ENCODE results near the gene KCNJ4.

KCNJ4 gene

DNA sequence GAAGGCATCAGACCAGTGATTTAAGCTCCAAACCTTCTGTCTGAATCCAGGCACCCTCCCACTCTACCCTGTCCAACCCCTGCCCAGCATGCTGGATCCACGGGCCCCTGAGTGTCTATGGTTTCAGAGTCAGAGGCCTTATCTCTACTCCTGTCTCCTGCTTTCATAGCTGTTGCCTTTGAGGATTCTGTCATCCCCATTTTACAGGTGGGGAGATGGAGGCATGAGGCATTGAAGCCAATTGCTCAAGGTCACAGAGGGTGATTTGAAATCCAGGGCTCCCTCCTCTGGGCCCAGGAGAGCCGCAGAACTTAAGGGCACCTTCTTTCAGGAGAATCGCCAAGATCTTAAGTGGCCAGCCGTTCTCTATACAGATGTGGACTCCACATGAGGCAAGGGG is 3.1 kb downstream of the KCNJ4 start:
- DNase-seq: no peak

DNA sequence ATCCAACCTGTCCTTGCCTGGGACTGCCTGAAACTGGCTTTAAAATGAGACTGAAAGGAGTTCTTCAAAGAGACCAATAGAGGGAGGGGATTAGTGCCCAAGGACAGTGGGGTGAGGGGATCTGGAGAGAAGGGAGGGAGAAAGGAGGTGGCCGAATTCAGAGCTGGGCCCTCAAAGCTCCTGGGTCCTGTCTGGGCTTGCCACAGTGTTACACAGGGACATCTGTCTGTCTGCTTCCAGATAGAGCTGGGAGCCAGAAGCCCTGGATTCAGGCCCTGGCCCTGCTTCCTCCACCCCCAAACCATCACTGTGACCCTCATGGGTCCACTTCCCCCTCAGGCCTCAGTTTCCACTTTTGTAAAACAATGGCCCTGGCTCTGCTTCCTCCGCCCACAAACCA is 3.6 kb downstream of the KCNJ4 start:
- no peak for DNase-seq

DNA sequence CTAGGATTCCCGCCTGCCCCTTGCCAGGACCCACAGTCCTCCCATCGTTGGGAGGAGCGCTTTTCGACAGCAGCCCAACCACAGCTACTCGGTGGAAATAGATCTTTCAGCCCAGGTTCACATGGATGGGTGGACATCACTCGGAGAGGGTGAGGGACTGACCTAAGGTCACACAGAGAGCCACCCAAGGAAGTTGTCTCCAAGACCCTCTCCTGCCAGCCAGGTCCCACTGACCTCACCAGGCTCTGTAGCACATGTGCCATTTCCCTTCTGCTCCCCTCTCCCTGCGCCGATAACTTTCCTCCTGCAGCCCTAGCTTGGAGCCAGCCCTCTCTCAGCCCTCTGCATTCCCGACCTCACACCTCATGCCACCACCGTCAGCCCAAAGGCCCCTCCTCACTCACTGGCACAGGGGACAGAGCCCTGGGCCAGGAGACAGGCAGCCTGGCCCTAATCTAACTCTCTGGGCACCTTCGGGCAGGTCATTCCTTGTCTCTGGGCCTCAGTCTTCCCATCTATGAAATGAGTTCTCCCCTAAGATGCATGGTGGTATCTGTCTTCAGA is 4.7 kb downstream of the KCNJ4 start:
- no peak for DNase-seq

DNA sequence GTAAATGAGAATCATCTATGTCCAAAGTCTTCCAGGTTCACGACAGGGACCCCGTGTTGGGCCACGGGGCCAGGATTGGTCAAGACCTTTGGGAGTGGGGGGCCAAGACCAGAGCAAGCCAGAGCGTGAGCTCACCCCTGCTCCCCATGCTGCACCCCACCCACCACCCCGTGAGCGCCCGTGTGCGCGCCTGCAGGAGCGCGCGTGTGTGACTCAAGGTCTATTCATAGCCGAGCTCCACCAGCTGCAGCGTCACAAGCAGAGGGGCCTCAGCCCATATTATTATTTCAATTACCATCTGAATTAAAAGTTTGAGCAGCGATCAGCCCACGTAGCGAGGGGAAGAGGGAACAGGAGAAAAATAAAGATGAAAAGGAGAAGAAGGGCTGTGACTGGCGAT is 5.2 kb downstream of the KCNJ4 start:
- no peak for DNase-seq

DNA sequence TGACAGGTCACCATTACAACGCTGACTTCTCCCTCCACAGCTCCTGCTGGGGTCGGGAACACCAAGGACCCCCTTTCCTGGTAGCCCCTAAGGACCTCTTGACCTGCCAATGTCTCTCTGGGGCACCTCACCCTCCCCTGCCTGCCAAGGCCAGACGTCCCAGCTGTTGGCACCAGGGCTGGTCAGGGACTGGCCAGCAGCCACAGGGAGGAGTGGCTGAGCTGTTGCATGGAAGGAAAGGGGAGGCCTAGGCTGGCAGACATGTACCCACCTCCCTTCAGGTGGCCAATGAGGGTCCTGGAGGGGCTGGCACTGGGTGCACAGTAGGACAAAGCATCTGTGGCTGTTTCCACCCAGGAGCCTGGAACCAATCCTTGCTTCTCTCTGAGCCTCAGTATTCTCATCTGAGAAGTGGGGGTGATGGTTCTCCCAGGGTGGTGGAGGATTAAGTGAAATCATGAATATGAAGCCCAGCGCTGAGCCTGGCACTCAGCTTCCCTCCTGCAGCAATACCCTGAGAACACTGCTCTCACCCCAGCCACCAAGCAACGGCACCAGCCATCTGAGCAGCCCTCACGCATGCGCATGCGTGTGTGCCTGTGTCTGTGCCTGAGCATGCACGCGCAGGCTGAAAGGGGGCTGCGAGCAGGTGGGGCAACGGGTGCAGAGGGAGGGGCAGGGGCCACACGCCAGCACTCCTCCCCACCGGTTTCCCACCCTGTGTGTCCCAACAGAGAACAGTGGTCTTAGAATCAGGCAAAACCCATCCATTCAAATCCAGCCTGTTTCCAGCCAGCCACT is 5.9 kb downstream of the KCNJ4 start:
- no peak for DNase-seq

DNA sequence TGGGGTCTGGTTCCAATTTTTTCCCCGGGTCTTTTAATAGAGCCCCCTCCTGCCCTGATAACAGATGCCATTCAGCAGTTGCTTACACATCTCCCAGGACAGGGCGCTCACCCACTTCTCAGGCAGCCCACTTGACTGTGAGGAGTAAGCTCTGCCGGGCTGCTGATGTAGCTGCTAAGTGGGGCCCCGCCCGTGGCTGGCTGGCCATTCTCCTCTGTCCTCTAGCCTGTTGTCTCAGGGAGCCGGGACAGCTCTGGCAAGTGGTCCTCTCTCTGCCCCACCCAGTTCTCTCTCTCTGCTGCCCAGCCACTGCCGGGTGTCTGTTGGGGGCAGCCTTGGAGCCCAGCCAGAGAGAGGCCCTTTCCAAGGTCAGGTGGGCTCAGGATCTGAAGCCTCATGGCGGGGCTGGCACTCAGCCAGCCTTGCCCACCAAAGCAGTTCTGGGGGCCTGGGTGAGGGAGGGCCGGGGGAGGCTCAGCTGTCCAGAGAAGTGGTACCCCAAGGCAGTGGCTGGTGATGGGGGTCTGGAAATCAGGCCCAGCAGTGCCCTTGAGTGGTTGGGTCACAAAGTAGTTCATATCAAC is 8.9 kb downstream of the KCNJ4 start:
- no peak for DNase-seq

DNA sequence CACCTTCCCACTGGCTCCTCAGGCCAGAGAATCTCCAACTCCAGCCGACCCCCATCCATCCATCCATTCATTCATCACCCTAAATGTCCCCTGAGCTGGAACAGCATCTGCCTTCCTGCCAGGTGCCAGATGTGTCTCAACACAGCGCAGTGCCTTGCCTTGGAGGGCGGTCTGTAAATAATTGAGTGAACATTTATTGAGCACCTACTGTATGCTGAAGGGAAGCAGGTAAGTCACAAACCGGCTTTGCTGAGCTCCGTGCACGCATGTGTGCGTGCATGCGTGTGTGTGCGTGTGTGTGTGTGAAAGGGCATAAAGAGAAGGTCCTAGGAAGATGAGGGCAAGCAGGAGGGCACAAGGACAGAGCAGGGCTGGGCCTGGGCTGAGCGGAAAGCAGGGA is 10.2 kb downstream of the KCNJ4 start:
- no peak for DNase-seq

DNA sequence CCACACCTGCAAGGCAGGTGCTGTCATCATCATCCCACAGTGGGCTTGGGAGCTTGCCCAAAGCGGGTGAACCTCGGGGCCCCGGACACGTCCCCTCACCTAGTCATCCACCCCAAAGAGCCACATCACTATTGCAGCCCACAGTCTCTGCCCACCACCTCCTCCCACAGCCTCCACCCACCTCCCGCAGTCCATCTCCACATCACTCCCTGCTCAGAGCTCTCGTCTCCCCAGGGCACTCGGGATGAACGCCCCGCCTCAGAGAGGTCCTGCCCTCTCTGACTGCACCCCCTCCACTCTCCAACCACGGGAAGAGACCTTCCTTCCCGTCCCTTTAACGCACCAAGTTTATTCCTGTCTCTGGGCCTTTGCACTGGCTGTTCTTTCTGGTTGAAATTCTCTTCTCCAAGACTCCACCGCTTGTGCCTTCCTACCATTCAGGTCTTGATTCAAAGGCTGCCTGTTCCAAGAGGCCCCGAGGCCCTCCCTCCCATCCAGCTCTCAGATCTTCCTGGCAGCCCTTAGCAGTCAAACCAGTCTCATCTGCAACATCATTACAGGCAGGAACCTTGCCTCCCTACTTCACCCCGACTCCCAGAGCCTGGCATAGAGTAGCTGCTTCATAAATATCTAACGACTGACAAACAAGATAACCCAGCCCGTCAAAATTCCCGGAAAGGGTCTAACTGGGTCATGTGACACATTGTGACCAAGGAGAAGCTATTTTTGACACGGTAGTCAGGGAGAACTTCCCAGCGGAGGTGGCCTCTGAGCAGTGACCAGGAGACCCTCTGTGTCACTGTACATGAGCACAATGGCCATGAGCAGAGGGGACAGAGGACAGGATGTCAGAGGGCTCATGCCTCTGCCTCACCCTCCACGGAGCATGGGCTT is 11.1 kb downstream of the KCNJ4 start:
- DNase-seq: no peak

DNA sequence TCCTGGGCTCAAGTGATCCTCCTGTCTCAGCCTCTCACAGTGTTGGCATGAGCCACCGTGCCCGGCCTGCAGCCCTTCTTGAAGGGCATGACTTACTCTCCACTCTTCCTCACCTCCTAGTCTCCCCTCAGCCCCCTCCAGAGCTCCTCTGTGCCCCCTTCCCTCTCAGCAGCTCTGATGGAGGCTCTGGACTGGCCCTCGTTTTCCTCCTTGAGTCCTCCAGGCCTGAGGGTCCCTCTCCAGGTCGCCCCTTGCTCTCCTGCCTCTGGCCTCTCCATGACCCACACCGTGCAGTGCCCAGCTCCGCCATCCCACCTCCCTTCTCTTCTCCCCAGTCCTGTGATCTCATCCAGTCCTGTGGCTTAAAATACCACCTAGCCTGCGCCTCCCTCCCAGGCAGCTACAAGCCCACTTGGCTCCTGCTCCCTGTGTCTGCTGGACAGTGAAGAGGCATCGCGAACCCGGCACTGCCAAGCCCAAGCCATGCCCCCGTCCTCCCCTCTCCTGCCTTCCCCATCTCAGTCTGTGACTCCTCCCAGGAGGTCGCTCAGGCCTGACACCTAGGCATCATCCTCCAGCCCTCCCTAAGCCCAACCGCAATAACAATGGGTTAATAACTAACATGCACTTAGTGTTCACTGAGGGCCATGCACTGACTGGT is 11.9 kb downstream of the KCNJ4 start:
- no peak for DNase-seq

DNA sequence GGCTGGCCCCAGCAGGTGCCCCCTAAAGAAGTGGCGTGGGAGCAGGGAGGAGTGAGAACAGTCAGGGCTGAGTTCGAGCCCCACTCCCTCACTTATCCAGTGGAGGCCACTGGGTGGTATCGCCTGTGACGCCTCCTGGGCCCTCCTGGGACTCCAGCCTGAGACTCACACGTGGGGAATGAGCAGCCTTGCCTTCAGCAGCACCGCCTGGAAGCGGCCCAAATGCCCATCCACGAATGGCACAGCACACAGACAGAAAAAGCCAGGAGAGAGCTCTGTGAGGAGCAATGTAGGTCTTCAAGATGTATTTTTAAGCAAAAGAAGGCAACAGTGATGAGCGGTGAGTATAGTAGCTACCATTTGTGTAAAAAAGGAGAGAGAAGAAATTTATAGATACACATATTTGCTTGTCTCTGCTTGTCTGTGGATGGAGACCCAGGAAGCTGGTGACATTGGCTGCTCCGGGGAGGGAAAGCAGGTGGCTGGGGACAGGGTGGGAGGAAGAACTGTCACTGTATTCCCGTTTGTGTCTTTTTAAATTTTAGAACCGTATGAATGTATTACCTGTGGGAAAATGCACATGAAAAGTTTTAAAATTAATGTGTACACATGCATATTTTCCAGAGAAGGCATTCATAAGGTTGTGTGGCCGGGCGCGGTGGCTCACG is 13.2 kb downstream of the KCNJ4 start:
- DNase-seq: no peak

DNA sequence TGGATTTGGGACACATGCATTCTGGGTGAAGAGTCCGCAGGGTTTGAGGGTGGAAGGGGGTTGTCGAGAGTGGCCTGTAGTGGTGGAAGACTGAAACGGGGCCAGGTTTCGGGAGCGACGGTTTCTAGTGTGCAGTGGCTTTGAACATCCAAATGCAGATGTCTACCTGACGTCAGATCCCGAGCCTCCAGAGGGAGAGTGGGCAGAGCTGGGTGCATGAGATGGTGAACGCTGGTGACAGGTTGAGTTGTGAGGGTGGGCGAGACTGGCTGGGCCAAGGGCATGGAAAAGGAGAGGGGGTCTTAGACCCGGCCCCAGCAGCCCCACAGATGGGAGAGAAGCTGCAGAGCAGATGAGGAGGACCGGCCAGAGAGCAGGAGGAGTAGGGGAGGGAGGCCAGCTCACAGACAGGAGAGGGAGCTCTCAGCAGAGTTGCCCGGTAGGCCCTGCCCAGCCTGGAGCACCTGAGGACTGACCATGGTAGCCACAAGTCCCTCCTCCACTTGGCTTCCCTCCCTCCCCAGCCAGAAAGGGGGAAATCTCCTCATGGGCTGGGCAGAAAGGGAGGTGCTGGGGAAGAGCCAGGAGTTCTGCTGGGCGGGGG is 14.2 kb downstream of the KCNJ4 start:
- DNase-seq: no peak

DNA sequence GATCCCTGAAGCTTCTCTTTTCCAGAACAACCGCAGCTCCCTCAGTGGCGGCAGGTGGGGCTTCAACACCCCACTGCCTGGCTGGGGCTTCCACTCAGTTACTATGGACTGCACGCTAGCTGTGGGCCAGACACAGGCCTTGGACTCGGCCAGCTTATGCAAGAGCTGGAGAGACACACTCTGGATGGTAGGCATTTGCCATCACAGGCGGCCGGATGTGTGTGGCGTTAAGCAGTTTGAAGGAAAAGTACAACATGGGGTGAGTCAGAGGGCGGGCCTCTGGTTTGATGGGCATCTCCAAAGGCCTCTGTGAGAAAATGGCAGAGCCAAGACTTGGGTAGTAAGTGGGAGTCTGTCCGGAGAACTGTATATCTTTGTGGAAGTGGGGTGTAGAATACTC is 17.6 kb downstream of the KCNJ4 start:
- DNase-seq: no peak

DNA sequence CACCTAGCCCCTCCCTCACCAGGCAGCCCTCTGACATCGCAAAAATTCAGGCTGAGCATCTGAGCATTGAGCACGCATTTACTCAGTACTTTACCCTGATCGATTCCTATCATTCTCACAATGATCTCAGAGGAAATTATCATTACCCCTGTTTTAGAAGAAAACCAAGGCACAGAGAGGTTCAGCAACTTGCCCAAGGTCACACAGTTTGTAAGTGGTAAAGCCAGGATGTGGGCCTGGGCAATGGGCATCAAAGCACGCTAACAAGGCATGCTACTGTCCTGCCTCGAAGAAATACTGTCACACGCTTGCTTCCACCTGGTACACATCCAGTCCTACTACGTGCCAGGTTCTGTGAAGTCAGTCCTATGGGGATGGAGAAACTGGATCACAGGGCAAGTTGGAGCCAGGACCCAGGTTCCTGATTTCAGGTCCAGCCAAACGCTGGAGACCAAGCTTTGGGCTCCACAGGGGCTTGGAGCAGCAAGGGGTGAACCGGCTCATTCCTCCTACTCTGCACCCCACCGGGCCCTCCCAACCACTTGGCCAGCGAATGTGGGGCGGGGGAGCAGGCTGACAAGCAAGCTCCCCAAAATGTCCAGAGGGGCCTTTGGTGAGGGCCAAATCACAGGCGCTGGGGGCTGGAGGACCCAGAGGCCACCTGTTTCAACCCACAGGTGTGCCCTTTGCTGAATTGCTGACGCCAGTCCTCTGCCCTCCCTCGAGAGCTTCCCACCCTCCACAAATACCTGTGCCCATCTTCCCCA is 18.2 kb downstream of the KCNJ4 start:
- no peak for DNase-seq

DNA sequence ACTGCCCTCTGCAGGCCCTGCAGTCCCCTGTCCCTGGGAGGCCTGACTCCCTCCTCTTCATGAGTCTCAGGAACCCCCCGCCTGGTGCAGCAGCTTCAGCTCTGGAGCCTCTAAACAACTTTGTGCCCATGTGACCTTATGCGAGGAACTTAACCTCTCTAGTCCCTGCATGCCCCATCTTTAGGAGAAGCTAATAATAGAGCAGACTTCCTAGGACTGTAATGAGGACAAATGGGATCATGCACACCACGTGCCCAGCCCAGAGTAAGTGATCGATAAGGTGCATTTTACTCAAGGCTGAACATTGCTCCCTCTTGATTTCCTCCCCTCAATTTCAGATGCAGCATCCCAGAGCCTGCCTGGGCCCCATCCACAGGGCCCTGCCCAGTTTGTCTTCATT is 19.0 kb downstream of the KCNJ4 start:
- DNase-seq: no peak

DNA sequence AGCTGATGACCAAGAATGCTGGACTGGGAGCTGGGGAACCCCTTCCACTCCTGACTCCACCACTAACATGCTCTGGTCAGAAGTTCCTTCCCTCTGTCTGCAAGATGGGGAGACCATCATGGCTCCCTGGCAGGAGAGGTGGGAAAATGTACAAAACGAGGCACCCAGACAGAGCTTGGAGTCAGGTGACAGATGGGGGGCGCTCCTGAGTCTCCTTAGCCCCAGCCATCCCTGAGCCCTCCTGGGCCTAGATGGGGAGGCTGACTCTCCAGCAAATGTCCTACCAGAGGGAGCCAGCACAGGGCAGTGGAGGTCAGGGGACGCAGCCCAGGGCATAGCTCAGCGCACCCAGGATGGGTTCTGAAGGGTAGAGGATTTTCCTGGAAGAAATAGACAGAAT is 20.0 kb downstream of the KCNJ4 start:
- no peak for DNase-seq

DNA sequence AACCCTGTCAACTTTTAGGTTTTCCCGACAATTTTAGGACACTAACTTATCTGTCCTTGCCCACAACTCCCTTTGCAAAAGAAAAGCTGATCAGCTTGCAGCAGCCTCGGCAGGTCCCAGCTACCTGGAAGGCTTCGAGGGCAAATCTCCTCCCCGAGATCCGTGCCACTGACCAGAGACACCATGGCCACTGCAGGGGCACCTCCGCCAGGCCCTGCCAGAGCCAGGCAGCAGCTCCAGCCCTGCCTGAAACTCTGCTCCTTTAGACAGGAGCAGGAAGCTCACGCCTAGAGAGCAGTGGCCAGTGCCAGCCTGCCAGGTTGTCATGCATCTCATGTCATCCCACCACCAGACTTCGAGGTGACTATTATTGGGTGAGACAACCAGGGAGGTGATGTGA is 21.1 kb downstream of the KCNJ4 start:
- DNase-seq: no peak

DNA sequence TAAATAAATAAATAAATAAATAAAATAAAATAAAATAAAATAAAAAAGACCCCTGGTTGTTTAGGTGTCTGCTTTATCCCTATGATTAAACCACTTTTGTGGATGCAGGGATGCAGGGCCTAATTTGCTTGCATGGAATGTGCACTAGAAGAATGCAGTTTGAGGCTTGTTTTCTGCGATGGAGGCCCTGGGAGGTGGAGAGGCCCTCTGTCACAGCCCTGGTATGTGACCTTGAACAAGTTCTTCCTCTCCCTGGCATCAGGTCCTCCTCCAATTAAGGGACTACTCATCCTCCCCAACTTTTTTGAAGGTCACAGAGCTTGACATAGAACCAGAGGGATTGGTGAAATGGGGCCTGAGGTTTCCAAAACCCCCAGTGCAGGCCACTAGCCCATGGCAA is 22.7 kb downstream of the KCNJ4 start:
- peak; percentile 29 for DNase-seq

DNA sequence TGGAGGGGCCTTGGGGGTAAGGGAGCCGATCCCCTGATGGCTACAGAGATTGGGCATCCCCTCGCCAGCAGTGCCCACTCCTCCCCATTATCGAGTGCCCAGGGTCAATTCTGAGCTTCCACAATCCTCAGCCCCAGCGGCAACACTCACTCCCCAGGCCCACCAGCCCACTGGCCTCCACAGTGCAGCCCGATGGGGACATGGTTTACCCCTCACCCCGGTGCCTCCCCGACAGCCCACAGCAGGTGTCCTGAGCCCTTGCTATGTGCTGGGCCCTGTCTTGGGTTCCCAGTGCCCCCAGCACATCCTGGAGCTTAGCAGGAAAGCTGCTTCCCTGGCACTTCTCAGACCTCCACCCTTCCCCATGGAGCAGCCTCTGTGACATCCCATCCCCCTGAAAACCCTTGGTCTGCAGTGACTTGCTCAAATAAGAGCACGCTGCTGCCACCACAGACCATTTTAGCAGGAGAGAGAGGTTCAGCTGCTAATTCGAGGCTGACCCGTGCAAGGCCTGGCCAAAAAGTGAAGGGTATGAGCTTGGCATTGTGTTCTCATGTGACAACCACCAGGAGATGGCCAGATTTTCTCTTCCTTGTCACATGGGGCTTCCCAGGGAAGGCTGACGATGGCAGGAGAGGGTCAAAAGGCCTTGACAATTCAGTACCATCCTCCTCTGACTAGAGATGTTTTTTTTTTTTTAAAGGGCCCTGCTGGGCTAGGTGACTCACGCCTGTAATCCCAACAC is 23.6 kb downstream of the KCNJ4 start:
- no peak for DNase-seq

DNA sequence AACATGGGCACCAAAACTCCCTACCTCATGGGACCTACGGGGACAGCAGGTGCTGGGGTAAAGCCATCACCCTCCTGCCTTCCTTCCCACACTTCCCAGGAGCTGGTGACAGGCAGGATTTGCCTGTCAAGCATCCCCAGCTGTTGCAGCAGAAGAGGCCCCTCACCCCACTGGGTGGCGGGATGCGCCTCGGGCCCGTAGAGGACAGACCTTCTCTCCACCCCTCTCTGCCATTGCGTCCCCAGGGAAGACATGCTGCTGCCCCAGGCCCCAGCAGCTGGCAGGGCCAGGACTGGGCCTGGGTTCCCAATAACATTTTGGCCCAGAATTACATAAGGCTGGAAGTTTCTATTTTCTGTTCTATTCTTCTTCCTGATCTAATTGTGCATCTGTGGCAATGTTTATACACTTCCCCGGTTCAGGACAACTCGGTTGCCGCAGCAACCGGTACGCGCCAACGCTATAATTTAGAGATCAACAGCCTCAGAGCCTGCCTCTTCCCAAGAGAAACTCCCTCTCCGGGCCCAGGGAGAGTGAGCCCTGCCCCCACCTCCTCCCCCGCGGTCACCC is 25.4 kb downstream of the KCNJ4 start:
- DNase-seq: no peak

DNA sequence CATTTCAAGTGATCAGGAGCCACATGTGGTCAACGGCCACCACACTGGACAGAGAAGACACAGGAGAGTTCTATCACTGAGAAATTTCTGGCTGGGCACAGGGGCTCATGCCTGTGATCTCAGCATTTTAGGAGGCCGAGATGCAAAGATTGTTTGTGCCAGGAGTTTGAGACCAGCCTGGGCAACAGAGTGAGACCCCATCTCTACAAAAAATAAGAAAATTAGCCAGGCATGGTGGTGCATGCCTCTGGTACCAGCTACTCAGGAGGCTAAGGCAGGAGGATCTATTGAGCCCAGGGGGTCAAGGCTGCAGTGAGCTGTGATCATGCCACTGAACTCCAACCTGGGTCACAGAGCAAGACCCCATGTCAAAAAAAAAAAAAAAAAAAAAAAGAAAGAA is 26.3 kb downstream of the KCNJ4 start:
- DNase-seq: no peak

All from fibroblast of skin of right biceps (primary cell).